ENCODE measurements around the gene BECN2.

BECN2 gene, protein sequence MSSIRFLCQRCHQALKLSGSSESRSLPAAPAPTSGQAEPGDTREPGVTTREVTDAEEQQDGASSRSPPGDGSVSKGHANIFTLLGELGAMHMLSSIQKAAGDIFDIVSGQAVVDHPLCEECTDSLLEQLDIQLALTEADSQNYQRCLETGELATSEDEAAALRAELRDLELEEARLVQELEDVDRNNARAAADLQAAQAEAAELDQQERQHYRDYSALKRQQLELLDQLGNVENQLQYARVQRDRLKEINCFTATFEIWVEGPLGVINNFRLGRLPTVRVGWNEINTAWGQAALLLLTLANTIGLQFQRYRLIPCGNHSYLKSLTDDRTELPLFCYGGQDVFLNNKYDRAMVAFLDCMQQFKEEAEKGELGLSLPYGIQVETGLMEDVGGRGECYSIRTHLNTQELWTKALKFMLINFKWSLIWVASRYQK

DNA sequence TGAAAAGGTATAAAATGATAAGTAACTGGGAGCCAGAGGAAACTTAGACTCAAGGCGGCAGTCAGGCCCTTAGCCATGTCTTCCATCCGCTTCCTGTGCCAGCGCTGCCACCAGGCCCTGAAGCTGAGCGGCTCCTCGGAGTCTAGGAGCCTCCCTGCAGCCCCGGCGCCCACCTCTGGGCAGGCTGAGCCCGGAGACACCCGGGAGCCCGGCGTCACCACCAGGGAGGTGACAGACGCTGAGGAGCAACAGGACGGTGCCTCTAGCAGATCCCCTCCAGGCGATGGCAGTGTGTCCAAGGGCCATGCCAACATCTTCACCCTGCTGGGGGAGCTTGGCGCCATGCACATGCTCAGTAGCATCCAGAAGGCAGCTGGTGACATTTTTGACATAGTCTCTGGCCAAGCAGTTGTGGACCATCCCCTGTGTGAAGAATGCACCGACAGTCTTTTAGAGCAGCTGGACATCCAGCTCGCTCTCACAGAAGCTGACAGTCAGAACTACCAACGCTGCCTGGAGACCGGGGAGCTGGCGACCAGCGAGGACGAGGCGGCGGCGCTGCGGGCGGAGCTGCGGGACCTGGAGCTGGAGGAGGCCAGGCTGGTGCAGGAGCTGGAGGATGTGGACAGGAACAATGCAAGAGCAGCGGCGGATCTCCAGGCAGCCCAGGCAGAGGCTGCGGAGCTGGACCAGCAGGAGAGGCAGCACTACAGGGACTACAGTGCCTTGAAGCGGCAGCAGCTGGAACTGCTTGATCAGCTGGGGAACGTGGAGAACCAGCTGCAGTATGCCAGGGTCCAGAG is at the start of gene BECN2:
Gene BECN2, plus strand, starts transcription at position 76 of the 803 bp plus-strand sequence. Its CDS starts 0 bp downstream, at position 76.
- DNase-seq, result no peak

DNA sequence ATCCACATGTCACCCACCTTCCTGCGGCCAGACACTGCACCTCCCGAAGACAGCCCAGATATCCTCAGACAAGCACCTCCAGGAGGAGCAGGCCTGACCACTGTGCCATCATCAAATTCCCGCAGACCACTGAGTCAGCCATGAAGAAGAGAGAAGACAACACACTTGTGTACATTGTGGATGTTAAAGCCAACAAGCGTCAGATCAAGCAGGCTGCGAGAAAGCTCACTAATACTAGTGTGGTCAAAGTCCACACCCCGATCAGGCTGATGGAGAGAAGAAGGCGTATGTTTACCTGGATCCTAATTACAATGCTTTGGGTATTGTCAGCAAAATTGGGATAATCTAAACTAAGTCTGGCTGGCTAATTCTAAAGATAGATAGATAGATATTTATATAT is 41.4 kb upstream of the BECN2 start:
- no peak for DNase-seq

DNA sequence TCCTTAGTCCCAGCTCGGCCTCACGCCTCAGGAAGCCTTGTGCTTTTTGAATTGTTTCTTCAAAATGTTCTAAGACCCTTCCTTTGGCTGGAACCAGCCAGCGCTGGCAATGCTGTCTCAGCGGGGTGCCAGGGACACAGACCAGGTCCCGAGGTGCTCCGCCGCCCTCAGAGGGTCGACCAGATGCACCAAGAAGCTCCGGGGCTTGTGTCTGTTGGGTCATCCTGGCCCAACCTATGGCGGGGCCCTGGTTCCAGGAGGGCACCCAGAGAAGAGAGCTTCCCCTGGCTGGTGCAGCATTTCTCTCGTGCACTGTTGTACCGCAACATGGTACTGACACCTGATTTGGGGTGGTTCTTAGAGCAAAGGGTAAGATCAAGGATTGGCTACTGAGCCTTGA is 40.1 kb upstream of the BECN2 start:
- DNase-seq, result no peak

DNA sequence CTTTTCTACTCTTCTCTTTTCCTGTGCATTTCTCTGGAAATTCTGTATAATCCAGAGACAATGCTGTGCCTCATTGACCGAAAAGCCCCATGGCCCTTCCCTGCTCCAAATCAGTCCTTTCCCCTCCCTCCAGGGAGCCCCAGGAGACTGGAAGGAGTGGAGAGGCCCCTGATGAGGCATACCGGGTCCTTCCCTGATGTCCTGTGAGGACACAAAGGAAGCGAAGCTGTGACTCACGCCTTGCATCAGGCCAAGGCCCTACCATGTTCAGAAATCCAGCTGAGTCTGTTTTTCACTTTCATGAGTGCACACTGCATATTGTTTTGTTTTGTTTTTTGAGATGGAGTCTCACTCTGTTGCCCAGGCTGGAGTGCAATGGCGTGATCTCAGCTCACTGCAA is 38.7 kb upstream of the BECN2 start:
- no peak for DNase-seq

DNA sequence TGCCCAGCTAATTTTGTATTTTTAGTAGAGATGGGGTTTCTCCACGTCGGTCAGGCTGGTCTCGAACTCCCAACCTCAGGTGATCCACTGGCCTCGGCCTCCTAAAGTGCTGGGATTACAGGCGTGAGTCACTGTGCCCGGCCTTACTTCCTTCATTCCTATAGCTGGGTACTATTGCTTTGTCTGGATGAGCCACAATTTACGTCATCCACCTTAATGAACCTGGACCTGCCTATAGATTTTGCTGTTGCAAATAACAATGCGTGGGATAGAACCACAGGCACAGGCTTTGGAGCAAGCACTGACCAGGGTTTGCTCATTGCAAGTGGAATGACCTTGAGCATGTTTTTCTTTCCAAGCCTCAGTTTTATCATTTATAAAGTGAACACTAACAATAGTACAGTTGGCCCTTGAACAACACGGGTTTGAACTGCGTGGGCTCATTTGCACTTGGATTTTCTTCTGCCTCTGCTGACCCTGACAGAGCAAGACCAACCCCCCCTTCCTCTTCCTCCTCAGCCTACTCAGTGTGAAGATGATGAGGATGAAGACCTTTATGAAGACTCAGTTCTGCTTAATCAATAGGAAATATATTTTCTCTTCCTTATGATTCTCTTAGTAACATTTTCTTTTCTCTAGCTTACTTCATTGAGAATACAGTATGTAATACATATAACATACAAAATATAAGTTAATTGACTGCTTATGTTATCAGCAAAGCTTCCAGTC is 33.3 kb upstream of the BECN2 start:
- DNase-seq, result no peak

DNA sequence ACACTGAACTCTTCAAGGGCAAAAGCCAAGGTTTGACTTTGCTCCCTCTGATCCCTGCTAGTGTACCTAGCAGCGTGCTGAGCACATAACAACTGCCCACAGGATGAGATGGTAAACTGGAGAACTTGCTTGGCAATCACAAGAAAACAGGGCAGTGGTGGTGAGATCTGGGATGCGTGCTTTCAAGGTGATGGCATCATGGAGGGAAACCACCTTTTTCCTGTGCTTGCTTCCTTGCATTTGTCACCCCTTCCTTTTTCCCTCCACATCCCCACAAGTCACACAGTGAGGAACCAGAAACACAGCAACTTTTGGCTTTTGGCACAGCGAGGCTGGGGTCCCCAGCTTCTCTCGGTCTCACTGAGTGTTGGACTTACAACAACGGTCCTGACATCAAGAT is 31.4 kb upstream of the BECN2 start:
- DNase-seq, result no peak

DNA sequence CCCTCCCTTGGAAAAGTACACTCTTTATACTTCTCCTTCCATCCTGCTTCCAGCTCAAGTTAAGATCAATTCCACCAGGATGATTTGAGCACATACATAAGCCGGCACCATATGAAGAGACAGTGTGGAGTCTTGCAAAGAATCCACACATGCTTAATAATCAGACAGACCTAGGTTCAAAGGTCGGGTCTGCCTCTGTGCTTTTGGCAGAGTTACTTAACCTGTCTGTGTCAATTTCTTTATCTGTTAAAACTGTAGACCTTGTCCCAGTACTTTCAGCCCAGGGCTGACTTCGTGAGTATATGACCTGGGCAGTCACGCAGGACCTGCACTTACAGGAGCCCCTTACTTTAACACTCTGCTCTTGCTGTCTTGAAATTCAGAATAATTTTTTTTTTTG is 30.2 kb upstream of the BECN2 start:
- DNase-seq, result no peak

DNA sequence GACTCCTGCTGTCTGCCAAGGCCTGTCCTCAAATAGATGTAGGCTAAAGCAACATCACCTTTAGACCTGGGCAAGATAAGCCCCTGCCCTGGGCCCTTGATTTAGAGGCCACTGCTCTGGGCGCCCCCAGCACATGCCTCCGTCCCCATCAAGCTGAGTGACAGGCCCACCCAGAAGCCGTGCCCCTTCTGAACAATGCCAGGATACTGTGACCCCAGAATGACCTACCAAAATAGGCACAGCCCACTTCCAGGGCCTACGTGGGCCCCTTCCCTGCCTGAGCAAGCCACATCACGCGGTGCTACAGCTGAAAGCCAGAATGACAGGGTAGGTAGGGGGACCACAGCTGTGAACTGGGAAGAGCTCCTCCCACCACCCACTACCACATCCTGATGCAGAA is 24.7 kb upstream of the BECN2 start:
- no peak for DNase-seq

DNA sequence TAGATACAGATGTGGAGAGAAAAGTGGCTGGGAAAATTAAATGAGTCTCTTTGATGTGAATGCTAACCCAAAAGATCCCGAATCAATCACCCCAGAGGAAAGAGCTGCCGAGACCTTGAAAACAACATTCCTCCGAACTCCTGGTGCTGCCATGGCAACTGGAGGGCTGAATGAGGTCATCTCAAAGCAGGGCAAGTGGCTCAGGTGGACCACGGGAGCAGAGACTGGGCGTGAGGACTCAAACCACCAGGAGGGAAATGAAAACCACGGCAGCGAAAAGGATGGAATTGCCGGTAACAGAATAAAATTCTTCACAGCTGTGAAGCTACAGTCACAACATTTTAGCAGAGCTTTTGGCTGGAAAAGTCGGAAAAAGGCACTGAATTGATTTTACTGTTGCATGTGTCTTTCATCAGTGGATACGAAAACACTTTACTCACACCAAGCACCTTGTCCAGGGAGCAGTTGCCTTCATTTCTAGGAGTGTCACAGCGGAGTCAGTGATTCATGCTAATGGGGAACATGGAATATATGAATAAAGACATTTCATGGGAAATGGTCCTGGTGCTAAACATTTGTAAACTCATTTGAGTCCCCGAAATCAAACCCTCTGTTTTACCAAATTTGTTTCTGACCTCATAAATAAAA is 23.2 kb upstream of the BECN2 start:
- DNase-seq, result no peak

DNA sequence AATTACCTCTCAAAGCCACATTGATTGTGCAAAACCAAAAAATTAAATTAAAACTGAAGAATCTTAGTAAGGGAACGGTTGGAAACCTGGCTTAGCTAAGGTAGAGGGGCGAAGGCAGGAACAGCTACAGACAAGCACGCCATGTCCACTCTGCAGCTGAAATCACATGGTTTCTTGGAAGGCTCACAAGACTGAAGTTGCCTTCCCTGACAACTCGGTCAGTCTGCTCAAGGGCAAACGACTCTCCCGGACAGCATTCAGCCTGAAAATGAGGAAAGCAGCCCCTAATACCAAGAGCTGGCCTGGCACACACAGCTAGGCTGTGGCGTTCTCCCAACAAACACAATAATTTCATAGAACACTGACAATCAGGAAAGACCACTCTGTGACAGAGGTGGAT is 22.7 kb upstream of the BECN2 start:
- DNase-seq, result no peak

DNA sequence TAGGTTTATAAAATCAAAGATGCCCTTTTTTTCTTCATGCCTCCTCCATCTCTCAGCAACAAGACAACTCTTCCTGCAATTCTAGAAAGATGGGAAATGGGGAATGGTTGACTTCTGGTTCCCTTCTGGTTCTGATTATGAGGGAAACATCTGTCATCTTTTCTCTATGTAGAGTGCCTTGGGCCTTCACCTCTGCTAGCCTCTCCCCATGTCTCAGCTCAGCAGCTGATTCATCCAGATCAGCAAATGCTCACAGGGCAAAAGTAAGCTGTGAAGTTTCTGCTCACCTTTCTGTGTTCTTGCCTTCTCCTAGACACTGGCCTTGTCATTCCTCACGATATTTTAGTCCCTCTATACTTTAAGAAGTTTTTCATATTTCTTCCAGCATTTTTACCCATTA is 17.8 kb upstream of the BECN2 start:
- no peak for DNase-seq

DNA sequence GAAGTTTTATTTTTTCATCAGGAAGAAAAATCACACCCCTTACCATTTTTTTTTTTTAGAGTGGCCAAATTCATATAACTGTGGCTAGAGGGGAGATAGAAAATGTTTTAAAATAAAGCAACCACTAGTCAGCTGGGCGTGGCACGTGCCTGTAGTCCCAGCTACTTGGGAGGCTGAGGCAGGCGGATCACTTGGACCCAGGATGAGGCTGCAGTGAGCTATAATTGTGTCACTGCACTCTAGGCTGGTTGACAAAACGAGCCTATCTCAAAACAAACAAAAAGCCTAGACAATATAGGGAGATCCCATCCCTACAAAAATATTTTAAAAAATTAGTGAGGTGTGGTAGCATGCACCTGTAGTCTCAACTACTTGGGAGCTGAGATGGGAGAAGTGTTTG is 14.8 kb upstream of the BECN2 start:
- DNase-seq, result no peak

DNA sequence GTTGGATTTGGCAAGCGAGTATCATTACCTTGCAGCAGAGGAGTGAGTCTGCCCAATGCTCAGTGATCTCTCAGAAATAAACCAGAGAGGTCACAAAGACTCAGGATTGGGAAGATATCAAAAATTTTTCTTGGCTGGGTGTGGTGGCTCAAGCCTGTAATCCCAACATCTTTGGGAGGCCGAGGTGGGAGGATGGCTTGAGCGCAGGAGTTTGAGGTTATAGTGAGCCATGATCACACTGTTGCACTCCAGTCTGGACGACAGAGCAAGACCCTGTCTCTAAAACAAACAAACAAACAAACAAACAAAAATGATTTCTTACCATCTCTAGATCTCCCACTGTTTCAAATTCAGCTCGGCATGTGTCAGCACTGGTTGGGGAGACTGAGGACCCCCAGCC is 13.3 kb upstream of the BECN2 start:
- no peak for DNase-seq

DNA sequence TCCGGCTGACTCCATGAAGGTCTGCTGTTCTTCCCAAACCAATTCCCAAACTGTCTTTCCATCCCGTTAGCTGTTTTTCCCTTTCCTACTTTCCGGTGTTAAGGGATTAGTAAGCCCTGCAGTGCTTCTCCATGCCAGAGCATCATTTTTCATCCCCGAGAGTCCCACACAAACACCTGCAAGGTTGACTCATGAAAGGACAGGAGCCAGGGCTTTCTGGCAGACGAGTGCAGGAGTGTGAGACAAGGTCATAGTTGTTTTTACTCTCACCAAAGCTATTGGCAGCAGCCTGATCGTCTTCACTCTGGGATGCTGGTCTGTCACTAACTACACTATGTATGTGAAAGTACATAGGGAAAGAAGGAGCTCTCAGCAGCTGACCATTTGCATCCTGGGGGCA is 10.2 kb upstream of the BECN2 start:
- no peak for DNase-seq

DNA sequence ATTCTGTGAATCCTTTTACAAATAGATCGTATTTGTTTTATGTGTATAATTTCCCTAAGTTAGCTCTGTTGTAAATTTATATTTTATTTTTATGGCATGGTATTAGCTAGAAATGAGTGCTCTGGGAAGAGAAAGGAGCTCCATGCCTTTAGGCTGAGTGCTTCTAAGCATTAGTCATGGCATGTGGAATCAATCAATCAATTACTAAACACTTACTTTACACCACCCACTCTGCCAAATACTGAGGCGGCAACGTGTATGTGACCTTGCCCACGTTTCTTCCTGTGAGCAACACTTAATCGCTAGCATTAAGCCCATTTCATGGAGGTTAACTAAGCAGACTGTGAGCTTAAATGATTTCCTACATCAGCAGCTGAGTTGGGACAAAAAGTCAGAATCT is 7.2 kb upstream of the BECN2 start:
- DNase-seq, result no peak

DNA sequence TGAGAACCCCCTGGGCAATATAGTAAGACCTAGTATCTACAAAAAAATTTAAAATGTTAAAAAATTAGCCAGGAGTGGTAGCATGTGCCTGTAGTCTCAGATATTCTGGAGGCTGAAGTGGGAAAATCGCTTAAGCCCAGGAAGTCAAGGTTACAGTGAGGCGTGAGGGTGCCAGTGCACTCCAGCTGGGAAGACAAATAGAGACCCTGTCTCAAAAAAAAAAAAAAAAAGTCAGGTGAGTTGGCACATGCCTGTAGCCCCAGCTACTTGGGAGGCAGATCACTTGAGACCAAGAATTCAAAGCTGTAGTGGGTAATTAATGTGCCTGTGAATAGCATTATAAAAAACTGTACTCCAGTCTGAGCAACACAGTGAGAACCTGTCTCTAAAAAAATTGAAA is 4.6 kb downstream of the BECN2 start:
- no peak for DNase-seq

DNA sequence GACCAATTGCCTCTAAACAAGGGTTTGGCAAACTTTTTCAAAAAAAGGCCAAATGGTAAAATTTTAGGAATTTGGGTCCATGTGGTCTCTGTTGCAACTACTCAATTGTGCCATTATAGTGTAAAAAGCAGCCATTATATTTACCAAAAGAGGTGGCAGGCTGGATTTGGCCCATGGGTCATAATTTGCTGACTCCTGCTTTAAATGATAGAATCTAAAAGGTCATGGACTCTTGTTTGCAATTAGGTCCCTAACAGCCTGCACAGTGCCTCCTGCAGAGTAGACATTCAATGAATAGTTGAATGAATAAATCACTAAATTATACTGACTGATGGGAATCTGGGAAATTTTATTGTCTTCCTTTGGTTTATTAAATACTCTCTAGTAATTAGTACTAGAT is 6.2 kb downstream of the BECN2 start:
- no peak for DNase-seq

DNA sequence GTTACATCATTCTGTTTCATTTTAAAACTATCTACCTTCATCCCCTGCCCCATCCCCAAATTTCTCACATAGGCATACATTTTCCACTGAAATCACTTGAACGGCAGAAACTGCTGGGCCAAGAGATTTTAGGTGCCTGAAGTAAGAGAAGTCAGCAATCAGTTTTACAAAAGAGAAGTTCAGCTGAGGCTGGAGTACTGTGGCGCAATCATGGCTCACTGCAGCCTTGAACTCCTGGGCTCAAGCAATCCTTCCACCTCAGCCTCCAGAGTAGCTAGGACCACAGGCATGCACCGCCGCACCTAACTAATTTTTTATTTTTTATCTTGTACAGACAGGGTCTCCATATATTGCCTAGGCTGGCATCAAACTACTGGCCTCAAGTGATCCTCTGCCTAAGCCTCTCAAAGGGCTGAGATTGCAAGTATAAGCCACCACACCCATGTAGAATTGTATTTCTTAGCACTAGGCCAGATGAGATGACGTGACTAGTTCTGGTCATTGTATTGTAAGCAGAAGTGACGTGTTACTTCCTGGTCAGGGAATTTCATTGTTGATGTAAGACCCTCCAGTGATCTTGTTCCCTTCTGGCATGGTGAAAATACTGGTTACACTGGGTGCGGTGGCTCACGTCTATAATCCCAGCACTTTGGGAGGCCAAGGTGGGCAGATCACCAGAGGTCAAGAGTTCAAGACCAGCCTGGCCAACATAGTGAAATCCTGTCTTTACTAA is 7.1 kb downstream of the BECN2 start:
- no peak for DNase-seq

DNA sequence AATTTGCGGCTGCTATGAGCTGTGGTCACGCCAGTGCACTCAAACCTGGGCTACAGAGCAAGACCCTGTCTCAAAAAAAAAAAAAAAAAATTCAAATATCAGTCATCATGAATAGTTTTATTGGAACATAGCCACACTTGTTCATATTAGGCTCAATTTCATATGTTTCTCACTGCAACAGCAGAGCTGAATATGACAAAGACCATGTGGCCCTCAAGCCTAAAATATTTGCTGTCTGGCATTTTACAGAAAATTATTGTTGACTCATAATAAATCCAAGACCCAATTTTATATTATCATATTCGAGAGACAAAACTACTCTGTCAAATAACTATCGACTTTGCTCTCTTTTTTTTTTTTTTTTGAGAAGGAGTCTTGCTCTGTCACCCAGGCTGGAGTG is 11.0 kb downstream of the BECN2 start:
- DNase-seq, result no peak

DNA sequence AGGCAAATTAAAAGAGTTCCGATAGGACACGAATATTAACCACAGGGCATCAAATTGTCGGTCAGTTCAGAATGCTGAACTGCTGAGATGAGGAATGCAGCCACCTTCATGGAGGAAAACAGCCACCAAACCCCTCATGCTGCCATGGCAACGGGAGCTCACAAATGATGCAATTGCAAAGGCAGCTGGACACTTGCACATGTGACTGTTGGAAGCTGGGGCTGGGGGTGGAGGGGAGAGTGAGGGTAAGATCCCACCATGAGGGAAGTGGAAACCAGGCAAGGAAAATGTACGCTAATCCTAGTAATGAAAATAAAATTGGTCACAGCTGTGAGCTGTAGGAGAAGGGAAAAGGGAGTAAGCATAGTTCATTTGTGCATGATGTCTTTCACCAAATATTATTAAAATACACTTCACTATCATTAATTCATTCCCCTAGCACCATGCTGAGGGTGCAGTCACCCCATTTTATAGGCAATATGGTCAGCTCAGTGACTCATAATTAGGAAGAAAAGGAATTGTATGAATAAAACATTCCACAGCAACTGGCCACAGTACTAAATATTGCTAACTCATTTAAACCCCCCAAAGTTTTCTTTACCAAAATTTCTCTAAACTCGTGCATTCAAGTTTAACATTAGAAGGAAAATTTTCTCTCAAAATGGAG is 15.3 kb downstream of the BECN2 start:
- DNase-seq, result no peak

DNA sequence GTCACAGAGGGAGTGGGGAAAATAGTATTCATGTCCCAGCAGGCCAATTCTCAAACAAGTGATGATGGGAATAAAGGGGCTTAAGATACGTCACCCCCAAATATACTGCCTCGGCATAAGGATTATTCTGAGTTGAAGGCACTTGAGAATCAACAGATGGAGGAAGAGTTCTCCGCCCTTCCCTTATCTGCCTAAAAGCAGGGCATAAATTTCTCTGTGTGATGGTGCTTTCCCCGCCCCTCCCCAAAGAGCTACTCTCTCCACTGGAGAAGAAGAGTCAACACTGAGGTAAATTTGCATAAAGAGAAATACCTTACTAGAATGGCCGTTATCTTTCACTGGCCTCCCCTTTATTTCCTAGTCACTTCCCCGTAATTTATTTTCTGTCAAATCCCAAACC is 18.7 kb downstream of the BECN2 start:
- no peak for DNase-seq

DNA sequence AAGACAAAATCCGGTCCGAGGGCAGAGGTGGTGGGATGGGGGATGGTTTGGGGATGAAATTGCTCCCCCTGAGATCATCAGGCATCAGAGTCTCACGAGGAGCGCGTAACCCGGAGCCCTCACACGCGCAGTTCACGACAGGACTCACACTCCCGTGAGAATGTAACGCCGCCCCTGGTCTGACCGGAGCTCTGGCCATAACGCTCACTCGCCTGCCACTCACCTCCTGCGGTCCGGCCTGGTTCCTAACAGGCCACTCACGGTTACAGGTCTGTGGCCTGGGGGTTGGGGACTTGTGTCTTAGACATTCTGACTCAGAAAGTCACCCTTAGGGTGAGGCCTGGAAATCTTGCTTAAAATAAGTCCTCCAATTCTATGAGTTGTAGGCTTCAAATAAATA is 21.5 kb downstream of the BECN2 start:
- no peak for DNase-seq

Measured in stimulated activated naive CD4-positive, alpha-beta T cell (primary cell).